Adrenal gland (tissue), 12 donors: Measurements from ENCODE around the gene EXD3. TPM values are rescaled to one million over a fixed set of nuclear protein-coding genes. Genes with fewer than 3 reads are reported as not detected.
A peak's percentile ranks its signal among the peaks of the same experiment; 100 is the strongest.

Source experiments
- DNase-seq, 7 donors: peaks; one replicate each; pipeline ENCODE4 v3.0.0-alpha.2; 2019 to 2020
- H3K27ac ChIP-seq, 5 donors: fragments of 200-600 bp; sonication (generic) in 4 of 5; 1 replicate in 3 of 5; 2 replicates in 2 of 5; pipeline versions ENCODE4 v1.5.1 to v1.8.0; 2016 to 2020; ENCODE audit warnings: mild to moderate bottlenecking in 1 of 5
- H3K27me3 ChIP-seq: fragments of 200-600 bp; 2 replicates; pipeline ENCODE4 v1.8.0; 2021
- H3K36me3 ChIP-seq, 2 donors: fragments of 200-600 bp; replicated peaks in 1 of 2; 1 replicate in 1 of 2; 2 replicates in 1 of 2; pipeline versions ENCODE4 v1.5.1 to v1.8.0; 2018 to 2022
- H3K4me1 ChIP-seq, 2 donors: fragments of 200-600 bp; replicated peaks in 1 of 2; 1 replicate in 1 of 2; 2 replicates in 1 of 2; pipeline versions ENCODE4 v1.5.1 to v1.8.0; 2018 to 2021
- H3K4me3 ChIP-seq, 4 donors: fragments of 200-600 bp; sonication (generic) in 3 of 4; one replicate each; pipeline ENCODE4 v1.5.1; 2016 to 2018
- H3K9me3 ChIP-seq, 3 donors: fragments of 200-600 bp; sonication (generic) in 1 of 3; replicated peaks in 1 of 3; 1 replicate in 2 of 3; 2 replicates in 1 of 3; pipeline versions ENCODE4 v1.5.1 to v1.8.0; 2016 to 2021
- CTCF ChIP-seq, 6 experiments: fragments of 450-650 bp in 4 of 6; fragments of 200-600 bp in 2 of 6; sonication (generic) in 1 of 6; IDR thresholded peaks; 1 replicate in 5 of 6; 2 replicates in 1 of 6; pipeline versions ENCODE4 v1.5.1 to v1.8.0; 2016 to 2021; ENCODE audit warnings: antibody characterized with exemption in 6 of 6, mild to moderate bottlenecking in 2 of 6, moderate library complexity in 1 of 6
- POLR2A ChIP-seq, 2 donors: fragments of 450-650 bp; IDR thresholded peaks; one replicate each; pipeline ENCODE4 v1.6.1; 2017; ENCODE audit warnings: antibody characterized with exemption in 2 of 2, mild to moderate bottlenecking in 2 of 2, moderate library complexity in 1 of 2
- WGBS, 4 donors: extraction: QIAGEN DNeasy Blood & Tissue Kit in 2 of 4; methylation state at CpG; one replicate each; pipeline versions ENCODE4 v1.1.5 to v1.1.7; 2013 to 2017; 5-methylcytosine and 5-hydroxymethylcytosine counted together
- intact Hi-C, 2 donors: fragments of 100-400 bp; cut with DNase I; formaldehyde crosslinking; loops; one replicate each; pipeline versions ENCODE4 v1.14.1 to v1.15.0; 2022 to 2023
- polyA plus RNA-seq, 3 donors: library from polyadenylated mRNA; stranded (reverse); fragments of 200-250 nt in 2 of 3; fragments of 350-450 nt in 1 of 3; fragmentation: Illumina TruSeq in 1 of 3; extraction: RNeasy Lipid Tissue Mini Kit (QIAGEN cat#74804) in 1 of 3; gene quantifications; one replicate each; pipeline ENCODE4 v1.2.3, GENCODE V29; 2013 to 2014
- total RNA-seq, 9 donors: library from RNA; depleted of rRNA in 4 of 9; stranded (reverse); fragments of >200 nt in 4 of 9; fragments of 120-200 nt in 1 of 9; fragmentation: NEBNext Ultra II Directional in 1 of 9; extraction: Animal tissue kit (Norgen Biotek cat#: 25700) in 1 of 9; gene quantifications; one replicate each; pipeline versions ENCODE4 v1.1.0 to v1.2.4, GENCODE V29; 2013 to 2023
- donor health status: healthy with polysubstance abuse.
- donor health status: Bipolar disorder and iron deficiency.
- donor health status: DM: yes; HTN: yes; CAD: no.
- donor health status: DM: no; HTN: no; CAD: no.
- donor health status: DM: no; HTN: no; CAD: no.
- donor health status: DM: yes; HTN: yes; CAD: no.

The EXD3 gene
- total and polyA plus RNA-seq, 12 donors: 1.2 to 111 (median 23.9) TPM

- Histone ChIP-seq H3K4me3 (peak overlapping the region in 2 of 4 donors; percentile 10 to 54), H3K9me3 (no peaks in the 10 kb centered on the region), H3K4me1 (peaks cover 28 to 31% of the 10 kb centered on the region in 2 donors), H3K27ac (peak overlapping the region in 2 of 5 donors; percentile 11 to 26), H3K36me3 (no peaks in the 10 kb centered on the region), H3K27me3 (no peaks in the 10 kb centered on the region)
- peak in 5 of 7 donors; percentile 56 to 78 (median 64) for DNase-seq
- 39 to 97% (median 64%) methylated on average over 10 to 31 of the region's 31 CpGs for WGBS, 4 donors
- intact Hi-C loops: loop anchor here (2.0 to 5.0 kb wide), 2 partner anchors 110 to 111 kb away; no protein-coding TSS in a partner anchor
- TF ChIP-seq CTCF (IDR thresholded peaks at IDR 0.05): no peak
- peak in 1 of 2 donors; percentile 30 for TF ChIP-seq POLR2A (IDR thresholded peaks at IDR 0.05)
Observed at GRCh38 chr9:137407590-137408300, 15.2 kb downstream of the EXD3 start.

DNA sequence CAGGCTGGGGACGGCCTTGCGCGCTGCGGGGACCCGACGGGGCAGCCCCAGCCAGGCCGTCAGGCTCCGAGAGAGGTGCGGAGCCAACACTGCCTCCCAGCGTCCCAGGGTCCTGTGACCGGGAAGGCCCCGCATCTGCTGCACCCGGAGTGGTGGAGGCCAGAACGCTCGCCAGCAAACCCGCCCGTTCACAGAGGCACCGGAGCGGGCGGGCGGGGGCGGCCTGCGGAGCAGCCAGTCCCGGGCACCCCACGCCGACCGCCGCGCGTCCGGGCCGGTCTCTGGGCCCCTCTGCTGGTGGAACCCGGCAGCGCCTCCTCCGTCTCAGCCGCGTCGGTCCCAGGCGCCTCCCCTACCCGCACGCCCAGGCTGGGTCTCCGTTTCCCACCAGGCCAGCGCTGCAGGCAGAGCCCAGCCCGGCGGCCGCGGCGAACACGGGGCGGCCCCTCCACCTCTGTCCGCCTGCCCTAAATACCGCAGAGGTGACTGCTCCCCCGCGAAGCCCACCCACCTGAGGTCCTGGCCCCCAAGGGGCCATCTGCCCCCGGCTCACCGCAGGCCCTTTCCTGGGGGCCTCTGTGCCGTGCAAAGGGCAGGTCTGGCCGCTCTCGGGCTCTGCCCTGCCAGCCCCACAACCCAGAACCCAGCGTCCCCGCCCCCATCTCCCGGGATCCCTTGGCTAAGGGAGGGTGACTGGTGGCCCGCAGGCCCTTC lies 15.9 kb downstream of the EXD3 start:
- H3K27me3 ChIP-seq: no peaks in the 10 kb centered on the region
- DNase-seq: peak; percentile 61 to 81 (median 74)
- H3K4me3 ChIP-seq: peak overlapping the region in 2 of 4 donors; percentile 10 to 54
- H3K4me1 ChIP-seq: peaks cover 24 to 25% of the 10 kb centered on the region in 2 donors
- intact Hi-C loops: loop anchor here (2.0 to 5.0 kb wide), 2 partner anchors 110 kb away; no protein-coding TSS in a partner anchor
- H3K27ac ChIP-seq: peak overlapping the region in 2 of 5 donors; percentile 17 to 26
- 2 to 3% (median 2%) methylated on average over 9 to 61 of the region's 63 CpGs for WGBS, 4 donors
- TF ChIP-seq POLR2A (IDR thresholded peaks at IDR 0.05) (no peak), CTCF (IDR thresholded peaks at IDR 0.05) (peak; percentile 44 to 94 (median 70))
- no peaks in the 10 kb centered on the region for H3K36me3 ChIP-seq
- H3K9me3 ChIP-seq: no peaks in the 10 kb centered on the region

- H3K9me3 ChIP-seq: no peaks in the 10 kb centered on the region
- DNase-seq: no peak
- no peaks in the 10 kb centered on the region for H3K27me3 ChIP-seq
- H3K4me3 ChIP-seq: peak overlapping the region in 1 of 4 donors; percentile 54
- WGBS, 4 donors: 45 to 62% (median 56%) methylated on average over 12 to 20 of the region's 20 CpGs
- TF ChIP-seq POLR2A (IDR thresholded peaks at IDR 0.05): no peak
- no peak for TF ChIP-seq CTCF (IDR thresholded peaks at IDR 0.05)
- no peak overlapping the region for H3K27ac ChIP-seq
- intact Hi-C loops: loop anchor here (2.0 to 5.0 kb wide), 2 partner anchors 109 kb away; no protein-coding TSS in a partner anchor
- H3K36me3 ChIP-seq: no peaks in the 10 kb centered on the region
- H3K4me1 ChIP-seq: peaks cover 16 to 19% of the 10 kb centered on the region in 2 donors
Observed at GRCh38 chr9:137406085-137406760, 16.7 kb downstream of the EXD3 start.

DNA sequence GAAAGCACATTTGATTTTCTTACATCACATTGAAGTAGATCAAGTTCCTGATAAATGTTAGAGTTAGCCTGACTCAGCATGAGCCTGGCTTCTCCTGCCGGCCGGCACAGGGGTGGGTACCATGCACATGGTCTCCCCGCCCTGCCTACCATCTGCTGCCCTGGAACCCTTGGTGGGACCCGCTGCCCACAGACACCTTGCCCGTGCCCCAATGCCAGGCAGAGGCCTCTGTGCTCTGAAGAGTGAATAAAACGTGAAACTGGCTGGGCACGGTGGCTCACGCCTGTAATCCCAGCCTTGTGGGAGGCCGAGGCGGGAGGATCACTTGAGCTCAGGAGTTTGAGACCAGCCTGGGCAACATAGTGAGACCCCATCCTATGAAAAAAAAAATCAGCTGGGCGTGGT lies 17.3 kb downstream of the EXD3 start:
- no peak overlapping the region for H3K4me3 ChIP-seq
- H3K27me3 ChIP-seq: no peaks in the 10 kb centered on the region
- no peaks in the 10 kb centered on the region for H3K9me3 ChIP-seq
- TF ChIP-seq CTCF (IDR thresholded peaks at IDR 0.05): no peak
- TF ChIP-seq POLR2A (IDR thresholded peaks at IDR 0.05): no peak
- DNase-seq: no peak
- peaks cover 12 to 15% of the 10 kb centered on the region in 2 donors for H3K4me1 ChIP-seq
- intact Hi-C loops: loop anchor here (2.0 to 5.0 kb wide), 2 partner anchors 108 to 109 kb away; no protein-coding TSS in a partner anchor
- no peaks in the 10 kb centered on the region for H3K36me3 ChIP-seq
- 89 to 92% (median 90%) methylated on average over 10 to 11 of the region's 11 CpGs for WGBS, 4 donors
- H3K27ac ChIP-seq: no peak overlapping the region
